Measurements from ENCODE around the gene TRPM8.

Gene TRPM8

DNA sequence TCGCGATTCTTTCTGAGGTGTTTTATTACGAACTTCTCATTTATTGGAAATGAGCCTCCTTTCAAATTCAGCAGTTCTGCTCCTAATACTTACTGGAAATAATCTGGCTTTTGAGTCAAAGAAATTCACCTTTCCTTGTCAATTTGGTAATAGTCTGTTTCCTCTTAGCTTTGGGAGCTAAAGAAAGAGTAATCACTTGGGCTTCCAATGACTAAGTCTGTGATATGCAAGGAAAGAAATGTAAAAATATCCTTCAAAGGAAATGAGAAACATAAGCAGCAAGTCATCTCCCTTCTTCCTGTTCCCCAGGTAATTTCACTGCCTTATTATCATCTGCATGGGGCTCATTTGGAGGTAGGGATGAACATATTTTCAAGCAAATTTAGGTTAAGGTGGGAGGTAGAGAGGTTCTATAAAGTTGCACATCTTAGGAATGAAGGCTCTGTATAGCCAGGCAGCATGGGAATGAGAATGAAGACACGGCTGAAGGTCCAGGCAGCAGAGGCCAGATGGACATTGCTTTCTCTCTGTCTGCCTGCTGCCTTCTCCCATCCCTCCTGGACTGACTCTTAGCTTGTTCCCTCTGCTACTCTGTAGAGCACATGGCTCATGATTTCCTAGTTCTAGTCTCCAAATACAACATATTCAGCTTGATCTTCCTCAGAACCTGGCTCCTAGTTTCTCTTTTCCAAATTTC is 134.3 kb downstream of the TRPM8 start:
- DNase-seq: no peak

DNA sequence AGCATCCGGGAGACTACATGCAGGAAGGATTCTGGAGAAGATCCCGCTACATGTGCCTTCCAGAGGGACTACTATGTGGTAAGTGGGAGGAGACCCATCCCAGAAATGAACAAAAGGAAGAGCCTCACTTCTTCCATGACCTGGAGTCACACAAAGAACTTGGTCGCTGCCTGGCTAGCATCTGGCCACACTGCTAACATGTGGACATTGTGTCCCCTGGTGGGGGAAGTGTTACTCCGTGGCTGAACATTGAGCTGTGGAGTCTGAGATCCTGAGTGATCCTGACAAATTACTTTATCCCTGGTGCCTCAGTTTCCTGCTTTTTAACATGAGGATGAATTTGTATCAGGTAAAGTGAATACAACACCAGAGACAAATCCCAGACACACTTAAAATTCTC is 141.7 kb downstream of the TRPM8 start:
- no peak for DNase-seq

DNA sequence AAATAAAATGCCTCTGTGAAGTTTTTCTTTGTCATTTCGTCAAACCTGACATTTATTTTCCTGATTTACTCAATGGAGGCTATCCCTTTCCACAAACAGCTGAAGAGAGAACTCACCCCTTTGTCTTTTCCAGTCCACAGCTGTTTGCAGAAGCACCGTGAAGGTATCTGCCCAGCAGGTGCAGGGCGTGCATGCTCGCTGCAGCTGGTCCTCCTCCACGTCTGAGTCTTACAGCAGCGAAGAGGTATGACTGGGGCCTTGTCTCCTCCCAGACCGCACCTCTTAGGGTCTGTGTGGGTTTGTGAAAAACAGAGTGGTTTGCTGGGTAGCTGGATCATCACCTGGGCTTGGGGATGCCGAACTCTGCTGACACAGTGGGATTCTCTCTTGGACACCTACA is 143.1 kb downstream of the TRPM8 start:
- no peak for DNase-seq

DNA sequence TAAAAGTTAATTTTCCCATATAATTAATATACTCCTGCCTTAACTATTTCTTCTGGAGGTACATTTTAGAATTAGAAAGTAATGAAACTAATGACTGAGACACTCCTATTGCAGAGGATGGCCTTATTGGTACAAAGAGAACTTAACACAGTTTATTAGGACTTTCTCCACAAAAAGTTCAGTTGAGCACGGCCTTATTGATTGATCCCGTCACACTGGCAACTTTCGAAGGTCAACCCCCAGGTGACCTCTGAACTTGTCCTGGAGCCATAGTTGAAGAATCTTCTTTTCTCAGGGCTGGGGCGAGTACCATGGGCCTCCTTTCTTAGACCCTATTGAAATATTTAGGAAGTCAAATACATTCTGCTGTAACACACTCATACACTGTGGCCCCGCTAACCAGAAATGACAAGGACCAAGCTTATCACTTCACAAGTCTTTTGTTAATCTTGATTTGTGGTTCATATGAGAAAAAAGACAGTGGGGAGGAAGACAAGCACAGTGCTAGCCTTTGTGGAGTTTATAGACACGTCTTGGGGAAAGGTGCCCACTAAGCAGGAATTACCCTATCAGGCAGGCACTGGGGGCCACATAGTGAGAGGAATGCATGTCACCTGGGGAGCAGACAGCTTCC is 144.6 kb downstream of the TRPM8 start:
- no peak for DNase-seq

DNA sequence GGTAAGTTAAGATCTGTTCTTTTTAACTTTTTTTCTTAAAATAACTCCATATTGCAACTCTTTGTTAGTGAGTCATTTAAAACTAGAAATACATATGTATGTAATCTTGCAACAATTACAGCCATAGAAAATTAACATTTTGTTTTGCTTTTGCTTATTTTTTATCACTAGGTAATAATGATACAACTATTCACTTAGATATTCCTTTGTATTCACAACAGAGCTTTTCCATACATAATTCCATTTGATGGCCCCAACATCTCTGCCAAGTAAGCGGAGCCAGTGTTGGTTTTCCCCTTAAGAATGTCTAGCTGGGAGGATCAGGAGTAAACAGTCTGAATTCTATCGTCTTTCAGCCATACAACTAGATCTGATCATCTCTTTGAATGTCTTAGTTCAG is 149.4 kb downstream of the TRPM8 start:
- DNase-seq: no peak

All from GDM1 (cell line).